Measurements from ENCODE around the gene TSPAN7. TPM values are rescaled to one million over a fixed set of nuclear protein-coding genes. Genes with fewer than 3 reads are reported as not detected.

Gene TSPAN7
- total RNA-seq, 1 donor from 2014 or later = 3.5 TPM

DNA sequence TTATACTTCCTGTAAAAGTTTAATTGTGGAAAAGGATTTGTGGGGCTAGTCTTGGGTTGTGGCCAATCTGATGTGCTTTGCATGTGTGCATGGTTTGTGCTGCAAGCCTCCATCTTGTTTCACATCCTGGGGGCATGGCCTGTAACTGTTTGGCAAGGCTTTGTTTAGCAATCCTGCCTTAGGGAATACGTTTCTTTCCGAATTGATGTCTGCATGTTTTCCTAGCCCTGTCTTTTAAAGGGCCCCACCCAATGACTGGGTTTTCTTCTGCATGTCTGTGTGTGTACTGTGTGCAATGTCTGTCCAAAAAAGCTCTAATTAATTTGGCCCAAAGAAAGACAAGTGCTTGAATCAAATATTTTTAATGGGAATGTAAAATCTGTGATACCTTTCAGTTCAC is 165.3 kb downstream of the TSPAN7 start:
- no peak overlapping the region for H2AFZ ChIP-seq (ENCODE audit: low read depth, low read length)
- no peak overlapping the region for H3K27ac ChIP-seq (ENCODE audit: low read depth, low read length)
- H3K4me1 ChIP-seq (ENCODE audit: insufficient read depth, low read length) = no peaks in the 10 kb centered on the region
- TF ChIP-seq, protein P1, sequence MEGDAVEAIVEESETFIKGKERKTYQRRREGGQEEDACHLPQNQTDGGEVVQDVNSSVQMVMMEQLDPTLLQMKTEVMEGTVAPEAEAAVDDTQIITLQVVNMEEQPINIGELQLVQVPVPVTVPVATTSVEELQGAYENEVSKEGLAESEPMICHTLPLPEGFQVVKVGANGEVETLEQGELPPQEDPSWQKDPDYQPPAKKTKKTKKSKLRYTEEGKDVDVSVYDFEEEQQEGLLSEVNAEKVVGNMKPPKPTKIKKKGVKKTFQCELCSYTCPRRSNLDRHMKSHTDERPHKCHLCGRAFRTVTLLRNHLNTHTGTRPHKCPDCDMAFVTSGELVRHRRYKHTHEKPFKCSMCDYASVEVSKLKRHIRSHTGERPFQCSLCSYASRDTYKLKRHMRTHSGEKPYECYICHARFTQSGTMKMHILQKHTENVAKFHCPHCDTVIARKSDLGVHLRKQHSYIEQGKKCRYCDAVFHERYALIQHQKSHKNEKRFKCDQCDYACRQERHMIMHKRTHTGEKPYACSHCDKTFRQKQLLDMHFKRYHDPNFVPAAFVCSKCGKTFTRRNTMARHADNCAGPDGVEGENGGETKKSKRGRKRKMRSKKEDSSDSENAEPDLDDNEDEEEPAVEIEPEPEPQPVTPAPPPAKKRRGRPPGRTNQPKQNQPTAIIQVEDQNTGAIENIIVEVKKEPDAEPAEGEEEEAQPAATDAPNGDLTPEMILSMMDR (IDR thresholded peaks at IDR 0.05; ENCODE audit: insufficient read depth, low read depth, low read length) = no peak
- no peak for TF ChIP-seq EZH2 (IDR thresholded peaks at IDR 0.05; ENCODE audit: insufficient read depth, low read length)
- H4K20me1 ChIP-seq (ENCODE audit: insufficient read depth, low read length) = no peaks in the 10 kb centered on the region
- no peaks in the 10 kb centered on the region for H3K79me2 ChIP-seq (ENCODE audit: insufficient read depth, low read length)
- DNase-seq (ENCODE audit: low read depth) = no peak
- H3K27me3 ChIP-seq (ENCODE audit: insufficient read depth, low read length) = no peaks in the 10 kb centered on the region
- H3K4me3 ChIP-seq (ENCODE audit: insufficient read depth, low read depth, low read length) = no peak overlapping the region
- H3K4me3 Mint-ChIP-seq (ENCODE audit: unreplicated experiment) = no peak overlapping the region
- no peaks in the 10 kb centered on the region for H3K9me3 ChIP-seq (ENCODE audit: insufficient read depth, low read depth, low read length)
- H3K27ac Mint-ChIP-seq (ENCODE audit: unreplicated experiment) = no peak overlapping the region
- no peaks in the 10 kb centered on the region for H3K9me3 Mint-ChIP-seq (ENCODE audit: unreplicated experiment)
- H3K4me1 Mint-ChIP-seq (ENCODE audit: low read depth, unreplicated experiment) = no peaks in the 10 kb centered on the region
- H3K4me2 ChIP-seq (ENCODE audit: low read length) = no peak overlapping the region
- H3K36me3 Mint-ChIP-seq (ENCODE audit: low read depth, unreplicated experiment) = no peaks in the 10 kb centered on the region
- no peaks in the 10 kb centered on the region for H3K27me3 Mint-ChIP-seq (ENCODE audit: low read depth, unreplicated experiment)
- H3K36me3 ChIP-seq (ENCODE audit: insufficient read depth, low read length) = no peaks in the 10 kb centered on the region
- FAIRE-seq = no peak
- no peak overlapping the region for H3K9ac ChIP-seq (ENCODE audit: low read length)

DNA sequence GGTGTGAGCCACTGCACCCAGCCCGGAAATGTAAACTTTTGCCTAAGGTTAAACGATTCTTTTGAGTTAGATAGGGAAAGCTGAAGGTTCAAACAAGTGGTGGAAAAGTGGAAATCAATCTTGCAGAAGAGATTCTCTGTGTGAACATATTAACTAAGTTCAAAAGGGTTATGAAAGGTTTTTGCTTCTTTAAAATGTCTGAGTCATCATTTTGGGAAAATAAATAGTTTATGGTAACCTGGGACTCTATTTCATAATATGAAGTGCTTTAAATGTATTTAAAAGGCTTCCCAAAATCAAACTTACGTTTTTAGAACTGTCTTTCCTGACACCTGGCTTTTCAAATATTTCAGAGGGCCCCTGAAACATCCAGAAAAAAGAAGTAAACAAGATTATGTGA is 166.3 kb downstream of the TSPAN7 start:
- Histone ChIP-seq H3K4me1 (ENCODE audit: insufficient read depth, low read length) (no peaks in the 10 kb centered on the region), H3K79me2 (ENCODE audit: insufficient read depth, low read length) (no peaks in the 10 kb centered on the region), H3K4me3 (ENCODE audit: insufficient read depth, low read depth, low read length) (no peak overlapping the region), H4K20me1 (ENCODE audit: insufficient read depth, low read length) (no peaks in the 10 kb centered on the region), H3K36me3 (ENCODE audit: insufficient read depth, low read length) (no peaks in the 10 kb centered on the region), H3K27ac (ENCODE audit: low read depth, low read length) (no peak overlapping the region), H3K9me3 (ENCODE audit: insufficient read depth, low read depth, low read length) (no peaks in the 10 kb centered on the region), H3K4me2 (ENCODE audit: low read length) (no peak overlapping the region), H3K9ac (ENCODE audit: low read length) (no peak overlapping the region), H3K27me3 (ENCODE audit: insufficient read depth, low read length) (no peaks in the 10 kb centered on the region), H2AFZ (ENCODE audit: low read depth, low read length) (no peak overlapping the region)
- no peak for FAIRE-seq
- no peaks in the 10 kb centered on the region for H3K9me3 Mint-ChIP-seq (ENCODE audit: unreplicated experiment)
- no peaks in the 10 kb centered on the region for H3K36me3 Mint-ChIP-seq (ENCODE audit: low read depth, unreplicated experiment)
- TF ChIP-seq, protein P1 (IDR thresholded peaks at IDR 0.05; ENCODE audit: insufficient read depth, low read depth, low read length) = no peak
- no peak for TF ChIP-seq EZH2 (IDR thresholded peaks at IDR 0.05; ENCODE audit: insufficient read depth, low read length)
- no peak overlapping the region for H3K4me3 Mint-ChIP-seq (ENCODE audit: unreplicated experiment)
- H3K27me3 Mint-ChIP-seq (ENCODE audit: low read depth, unreplicated experiment) = no peaks in the 10 kb centered on the region
- DNase-seq (ENCODE audit: low read depth) = no peak
- no peak overlapping the region for H3K27ac Mint-ChIP-seq (ENCODE audit: unreplicated experiment)
- no peaks in the 10 kb centered on the region for H3K4me1 Mint-ChIP-seq (ENCODE audit: low read depth, unreplicated experiment)

DNA sequence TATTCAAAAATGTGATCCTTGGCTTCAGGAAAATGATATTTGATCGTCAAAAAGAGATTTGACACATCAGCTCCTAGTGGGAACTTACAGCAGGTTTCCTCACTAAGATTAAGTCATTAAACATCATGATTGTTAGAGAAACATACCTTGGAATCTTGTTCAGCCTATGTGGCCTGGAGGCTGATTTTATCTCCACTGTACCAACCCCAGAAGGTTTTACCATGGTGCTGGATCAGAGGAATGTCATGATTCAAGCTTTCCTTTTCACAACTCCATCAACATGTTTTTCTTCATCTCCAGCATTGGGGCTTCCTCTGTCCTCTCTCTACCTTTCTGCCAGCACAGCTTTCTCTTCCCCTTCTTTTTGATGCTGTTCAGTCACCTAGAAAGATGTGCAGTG is 171.5 kb downstream of the TSPAN7 start:
- Histone ChIP-seq H3K79me2 (ENCODE audit: insufficient read depth, low read length) (no peaks in the 10 kb centered on the region), H3K27me3 (ENCODE audit: insufficient read depth, low read length) (no peaks in the 10 kb centered on the region), H3K36me3 (ENCODE audit: insufficient read depth, low read length) (no peaks in the 10 kb centered on the region), H3K9ac (ENCODE audit: low read length) (no peak overlapping the region), H3K9me3 (ENCODE audit: insufficient read depth, low read depth, low read length) (no peaks in the 10 kb centered on the region), H4K20me1 (ENCODE audit: insufficient read depth, low read length) (no peaks in the 10 kb centered on the region), H3K4me1 (ENCODE audit: insufficient read depth, low read length) (no peaks in the 10 kb centered on the region), H3K4me3 (ENCODE audit: insufficient read depth, low read depth, low read length) (no peak overlapping the region), H2AFZ (ENCODE audit: low read depth, low read length) (no peak overlapping the region), H3K27ac (ENCODE audit: low read depth, low read length) (no peak overlapping the region), H3K4me2 (ENCODE audit: low read length) (no peak overlapping the region)
- FAIRE-seq (peak; percentile 89), DNase-seq (ENCODE audit: low read depth) (no peak)
- H3K4me3 Mint-ChIP-seq (ENCODE audit: unreplicated experiment) = no peak overlapping the region
- no peaks in the 10 kb centered on the region for H3K27me3 Mint-ChIP-seq (ENCODE audit: low read depth, unreplicated experiment)
- H3K27ac Mint-ChIP-seq (ENCODE audit: unreplicated experiment) = no peak overlapping the region
- H3K4me1 Mint-ChIP-seq (ENCODE audit: low read depth, unreplicated experiment) = no peaks in the 10 kb centered on the region
- H3K36me3 Mint-ChIP-seq (ENCODE audit: low read depth, unreplicated experiment) = no peaks in the 10 kb centered on the region
- TF ChIP-seq, protein P1 (IDR thresholded peaks at IDR 0.05; ENCODE audit: insufficient read depth, low read depth, low read length) = no peak
- H3K9me3 Mint-ChIP-seq (ENCODE audit: unreplicated experiment) = peaks cover 3% of the 10 kb centered on the region

Other genes starting within 250 kb of the TSPAN7 start
- 6.2 and 6.3 TPM in 2 replicates for gene RPGR, start 234.0 kb upstream of the TSPAN7 start, total RNA-seq
- not detected in 2 replicates for gene OTC, start 208.9 kb upstream of the TSPAN7 start, total RNA-seq
- gene MID1IP1, start 239.9 kb downstream of the TSPAN7 start, total RNA-seq = 40.4 and 46.0 TPM in 2 replicates

Data from astrocyte (in vitro differentiated cells and primary cell).